GM12878 (cell line): ENCODE measurements around the gene ABHD2. TPM values are rescaled to one million over a fixed set of nuclear protein-coding genes. Genes with fewer than 3 reads are reported as not detected.

Source experiments
- ATAC-seq: fragments of 200-7000 bp; cut with Tn5 transposase; 3 replicates; pipeline ENCODE4 v1.9.1; 2020; ENCODE audit warnings: mild to moderate bottlenecking, moderate library complexity
- BruUV-seq: library from RNA; stranded (reverse); fragments of 400-500 nt; replicated peaks from 2 replicates; lab custom pipeline; 2021; lab: Mats Ljungman, UMichigan
- CTCF ChIA-PET: fragments of 300-600 bp; sonication (Branson Sonifier 250); formaldehyde crosslinking; extraction: SDS; loops from one replicate; lab custom pipeline; 2021; ENCODE audit warnings: inconsistent platforms; lab: Yijun Ruan, JAX
- POLR2A ChIA-PET: fragments of 350-600 bp; formaldehyde crosslinking; extraction: SDS; loops from one replicate; lab custom pipeline; 2021; ENCODE audit warnings: inconsistent platforms; lab: Charles Lee
- RAD21 ChIA-PET: fragments of 300-600 bp; sonication (Branson Sonifier 250); formaldehyde crosslinking; loops from one replicate; lab custom pipeline; 2023; ENCODE audit warnings: antibody characterized with exemption; ENCODE audit not compliant: unreplicated experiment; lab: Charles Lee
- SMC1A ChIA-PET: fragments of 300-600 bp; sonication (Branson Sonifier 250); formaldehyde crosslinking; loops from one replicate; lab custom pipeline; 2023; ENCODE audit not compliant: unreplicated experiment, uncharacterized antibody; lab: Charles Lee
- DNase-seq: peaks from one replicate; pipeline ENCODE4 v3.0.0-alpha.2; 2011; ENCODE audit warnings: low read depth, low spot score
- FAIRE-seq: peaks from 3 replicates; lab custom pipeline; 2011; peaks lifted over from hg19 to GRCh38; lab: Jason Lieb, UNC
- H2AFZ ChIP-seq: 2 replicates; pipeline ENCODE4 v1.6.0; 2011; ENCODE audit warnings: low read depth, low read length, control low read depth; ENCODE audit not compliant: control insufficient read depth
- H3K27ac ChIP-seq: 2 replicates; pipeline ENCODE4 v1.5.1; 2011; ENCODE audit warnings: control low read depth; ENCODE audit not compliant: control insufficient read depth, insufficient read depth
- H3K27me3 ChIP-seq, 2 experiments: replicated peaks in 1 of 2; 2 replicates each; pipeline versions ENCODE4 v1.6.0 to v1.6.1; 2011; ENCODE audit warnings: low read length in 1 of 2; ENCODE audit not compliant: control insufficient read depth in 2 of 2, insufficient read depth in 2 of 2
- H3K36me3 ChIP-seq, 2 experiments: 2 replicates each; pipeline ENCODE4 v1.5.1; 2011; ENCODE audit warnings: low read length in 1 of 2; ENCODE audit not compliant: control insufficient read depth in 2 of 2, insufficient read depth in 2 of 2
- H3K4me1 ChIP-seq: 2 replicates; pipeline ENCODE4 v1.6.1; 2011; ENCODE audit warnings: mild to moderate bottlenecking, low read length, moderate library complexity, mixed read lengths; ENCODE audit not compliant: control insufficient read depth, insufficient read depth
- H3K4me2 ChIP-seq: 2 replicates; pipeline ENCODE4 v1.6.0; 2011; ENCODE audit warnings: control low read depth; ENCODE audit not compliant: control insufficient read depth, insufficient read depth
- H3K4me3 ChIP-seq: fragments of 200-600 bp; sonication (generic); 2 replicates; pipeline ENCODE4 v1.5.1; 2016
- H3K79me2 ChIP-seq: 2 replicates; pipeline ENCODE4 v1.6.0; 2011; ENCODE audit warnings: low read length; ENCODE audit not compliant: control insufficient read depth, insufficient read depth
- H3K9ac ChIP-seq: 2 replicates; pipeline ENCODE4 v1.8.0; 2011; ENCODE audit warnings: low read length, control low read depth, mixed read lengths; ENCODE audit not compliant: control insufficient read depth, insufficient read depth
- H3K9me3 ChIP-seq: replicated peaks from 3 replicates; pipeline ENCODE4 v1.5.1; 2011; ENCODE audit warnings: mild to moderate bottlenecking, low read length; ENCODE audit not compliant: control insufficient read depth, insufficient read depth
- H4K20me1 ChIP-seq: 2 replicates; pipeline ENCODE4 v1.6.0; 2011; ENCODE audit not compliant: control insufficient read depth, insufficient read depth
- CHD1 ChIP-seq: IDR thresholded peaks from 2 replicates; pipeline ENCODE4 v1.6.1; 2012; ENCODE audit warnings: low read depth, low read length, improper control_type of control experiment
- ELK1 ChIP-seq: IDR thresholded peaks from 2 replicates; pipeline ENCODE4 v1.6.1; 2012; ENCODE audit warnings: low read depth, low read length, improper control_type of control experiment
- EP300 ChIP-seq, 2 experiments: fragments of 150-350 bp in 1 of 2; IDR thresholded peaks; 2 replicates each; pipeline ENCODE4 v1.6.1; 2011 to 2012; ENCODE audit warnings: low read depth in 2 of 2, low read length in 2 of 2, borderline replicate concordance in 1 of 2, improper control_type of control experiment in 1 of 2, inconsistent platforms in 1 of 2; ENCODE audit not compliant: control insufficient read depth in 1 of 2
- KDM1A ChIP-seq: fragments of 200-600 bp; sonication (generic); IDR thresholded peaks from 2 replicates; pipeline ENCODE4 v1.6.1; 2016; ENCODE audit warnings: borderline replicate concordance
- NFIC ChIP-seq: IDR thresholded peaks from 2 replicates; pipeline ENCODE4 v1.6.1; 2012; ENCODE audit warnings: low read depth, mild to moderate bottlenecking, inconsistent platforms, low read length, moderate library complexity
- NFXL1 ChIP-seq: fragments of 450-650 bp; IDR thresholded peaks from 2 replicates; pipeline ENCODE4 v1.6.1; 2017; ENCODE audit warnings: antibody characterized with exemption, mild to moderate bottlenecking, borderline replicate concordance
- NKRF ChIP-seq: fragments of 450-650 bp; conservative IDR thresholded peaks from 2 replicates; pipeline ENCODE4 v1.6.1; 2017; ENCODE audit warnings: mild to moderate bottlenecking, moderate library complexity
- RBBP5 ChIP-seq: fragments of 200-600 bp; sonication (generic); conservative IDR thresholded peaks from 2 replicates; pipeline ENCODE4 v1.6.1; 2016
- RELA ChIP-seq: fragments of 450-650 bp; IDR thresholded peaks from 2 replicates; pipeline ENCODE4 v1.8.0; 2014; ENCODE audit warnings: borderline replicate concordance; ENCODE audit not compliant: partially characterized antibody
- USF2 ChIP-seq: IDR thresholded peaks from 2 replicates; pipeline ENCODE4 v1.6.1; 2011; ENCODE audit warnings: low read depth, low read length, improper control_type of control experiment, borderline replicate concordance
- WRNIP1 ChIP-seq: IDR thresholded peaks from 2 replicates; pipeline ENCODE4 v1.6.1; 2011; ENCODE audit warnings: low read depth, low read length, improper control_type of control experiment, borderline replicate concordance
- WGBS: methylation state at CpG from one replicate; pipeline ENCODE4 v1.1.6; 2016; ENCODE audit warnings: low lambda C conversion rate; ENCODE audit not compliant: insufficient replicate concordance, insufficient coverage; ENCODE audit errors: missing lambda C conversion rate; 5-methylcytosine and 5-hydroxymethylcytosine counted together
- in situ Hi-C: fragments of 300-500 bp; cut with MboI; formaldehyde crosslinking; loops from 9 replicates; pipeline ENCODE4 v1.14.3; 2018; ENCODE audit warnings: mixed read lengths
- intact Hi-C: fragments of 100-400 bp; cut with micrococcal nuclease; formaldehyde crosslinking; loops from one replicate; pipeline ENCODE4 v1.14.2; 2022; ENCODE audit not compliant: unreplicated experiment
- polyA plus RNA-seq, 11 experiments: library from polyadenylated mRNA; depleted of rRNA in 4 of 11; unstranded in 6 of 11; stranded (reverse) in 5 of 11; fragments of >200 nt; fragmentation: Nextera tagmentation in 4 of 11; fragmentation: Illumina TruSeq in 1 of 11; extraction: Ambion mirVana in 4 of 11; extraction: Trizol in 1 of 11; gene quantifications; 1 replicate in 1 of 11; 2 replicates in 10 of 11; pipeline versions ENCODE4 v1.2.1 to v1.2.3, GENCODE V29; 2011 to 2016; ENCODE audit warnings: inconsistent platforms in 2 of 11, missing spikeins in 2 of 11, low read depth in 1 of 11
- total RNA-seq, 4 experiments: library from RNA; depleted of rRNA in 3 of 4; stranded (reverse); fragments of >200 nt in 3 of 4; fragmentation: Illumina TruSeq in 1 of 4; extraction: Trizol in 1 of 4; gene quantifications; 2 replicates each; pipeline versions ENCODE4 v1.2.1 to v1.2.3, GENCODE V29; 2013 to 2021

Gene ABHD2
- total and polyA plus RNA-seq, 10 of the 15 experiments (the other 5 are each of a cell fraction or from before 2014, with no cell fraction given) = 1.2 to 33.6 (median 20.4) TPM

- no peak for TF ChIP-seq RELA
Measured at GRCh38 chr15:89041507-89041906, 46.7 kb upstream of the ABHD2 start (continued).

- BruUV-seq = no TSS peak
- H3K4me3 ChIP-seq = no peak overlapping the region
- ChIA-PET CTCF (interaction anchor here (0.6 to 1.0 kb wide), 3 partner anchors 15 to 508 kb away, joined by 3 to 4 read pairs (median 3); no protein-coding TSS in a partner anchor), RAD21 (interaction anchor here (0.6 kb wide), 1 partner anchor 60 kb away, joined by 3 read pairs; no protein-coding TSS in a partner anchor), SMC1A (no interaction called here), POLR2A (no interaction called here)
- no peaks in the 10 kb centered on the region for H3K9me3 ChIP-seq
- in situ Hi-C loops = no loop called here
- WGBS = 12% methylated on average over 5 of the region's 5 CpGs
- intact Hi-C loops = no loop called here
- no peaks in the 10 kb centered on the region for H3K79me2 ChIP-seq
- ATAC-seq = no peak
- no peaks in the 10 kb centered on the region for H3K4me1 ChIP-seq
- H3K27ac ChIP-seq = no peak overlapping the region
- H2AFZ ChIP-seq = no peak overlapping the region
- H3K27me3 ChIP-seq = no peaks in the 10 kb centered on the region
- H3K36me3 ChIP-seq = no peaks in the 10 kb centered on the region
- no peak overlapping the region for H3K9ac ChIP-seq
- no peak overlapping the region for H3K4me2 ChIP-seq
- no peak for DNase-seq
- TF ChIP-seq USF2 (no peak), RBBP5 (no peak), KDM1A (no peak), NKRF (no peak), NFIC (no peak), WRNIP1 (no peak), CHD1 (no peak), ELK1 (no peak), NFXL1 (no peak), RELA (no peak), EP300 (IDR thresholded peaks at IDR 0.05; ENCODE audit: borderline replicate concordance in 1 of 2, control insufficient read depth in 1 of 2, low read depth in 2 of 2, low read length in 2 of 2) (no peak)
- no peaks in the 10 kb centered on the region for H4K20me1 ChIP-seq
- FAIRE-seq = no peak
Measured at GRCh38 chr15:89042387-89042786, 45.9 kb upstream of the ABHD2 start.
